Sigmoid colon (tissue), 3 donors: ENCODE data around the gene PDE7B.

Experiments used
- CTCF ChIP-seq, 4 experiments: fragments of 450-650 bp in 3 of 4; fragments of 200-600 bp in 1 of 4; IDR thresholded peaks; one replicate each; pipeline ENCODE4 v1.5.1; 2016 to 2019; ENCODE audit warnings: antibody characterized with exemption in 4 of 4, mild to moderate bottlenecking in 3 of 4, moderate library complexity in 2 of 4
- POLR2A ChIP-seq, 2 donors: fragments of 450-650 bp; IDR thresholded peaks; one replicate each; pipeline ENCODE4 v1.6.1; 2016; ENCODE audit warnings: antibody characterized with exemption in 2 of 2, mild to moderate bottlenecking in 2 of 2, moderate library complexity in 2 of 2

GRCh38 chr6:135832166-135832565, 19.3 kb upstream of the PDE7B start:
- no peak for TF ChIP-seq CTCF (IDR thresholded peaks at IDR 0.05)
- no peak for TF ChIP-seq POLR2A (IDR thresholded peaks at IDR 0.05)
